ENCODE measurements around the gene LTBP3. TPM values are rescaled to one million over a fixed set of nuclear protein-coding genes. Genes with fewer than 3 reads are reported as not detected.
A peak's percentile ranks its signal among the peaks of the same experiment; 100 is the strongest.

The LTBP3 gene
- total and polyA plus RNA-seq, 9 of the 15 experiments (the other 6 are each of a cell fraction or from before 2014, with no cell fraction given), result 0.06 to 20.5 (median 4.8) TPM

DNA sequence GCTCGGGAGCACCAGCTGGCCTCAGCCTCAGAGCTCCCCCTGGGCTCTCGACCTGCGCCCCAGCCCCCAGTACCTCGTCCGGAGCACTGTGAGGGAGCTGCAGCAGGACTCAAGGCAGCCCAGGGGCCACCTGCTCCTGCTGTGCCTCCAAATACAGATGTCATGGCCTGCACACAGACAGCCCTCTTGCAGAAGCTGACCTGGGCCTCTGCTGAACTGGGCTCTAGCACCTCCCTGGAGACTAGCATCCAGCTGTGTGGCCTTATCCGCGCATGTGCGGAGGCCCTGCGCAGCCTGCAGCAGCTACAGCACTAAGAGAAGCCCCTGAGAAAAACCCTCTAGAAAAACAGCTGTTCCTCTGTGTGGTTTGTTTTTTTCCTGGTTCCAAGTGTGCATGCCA, 13.3 kb upstream of the LTBP3 start (continued):
- TF ChIP-seq, protein P1, sequence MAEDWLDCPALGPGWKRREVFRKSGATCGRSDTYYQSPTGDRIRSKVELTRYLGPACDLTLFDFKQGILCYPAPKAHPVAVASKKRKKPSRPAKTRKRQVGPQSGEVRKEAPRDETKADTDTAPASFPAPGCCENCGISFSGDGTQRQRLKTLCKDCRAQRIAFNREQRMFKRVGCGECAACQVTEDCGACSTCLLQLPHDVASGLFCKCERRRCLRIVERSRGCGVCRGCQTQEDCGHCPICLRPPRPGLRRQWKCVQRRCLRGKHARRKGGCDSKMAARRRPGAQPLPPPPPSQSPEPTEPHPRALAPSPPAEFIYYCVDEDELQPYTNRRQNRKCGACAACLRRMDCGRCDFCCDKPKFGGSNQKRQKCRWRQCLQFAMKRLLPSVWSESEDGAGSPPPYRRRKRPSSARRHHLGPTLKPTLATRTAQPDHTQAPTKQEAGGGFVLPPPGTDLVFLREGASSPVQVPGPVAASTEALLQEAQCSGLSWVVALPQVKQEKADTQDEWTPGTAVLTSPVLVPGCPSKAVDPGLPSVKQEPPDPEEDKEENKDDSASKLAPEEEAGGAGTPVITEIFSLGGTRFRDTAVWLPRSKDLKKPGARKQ (CRISPR knock-in tag; IDR thresholded peaks at IDR 0.05), result no peak
- TF ChIP-seq PHB (CRISPR knock-in tag; IDR thresholded peaks at IDR 0.05) (no peak), SMAD3 (CRISPR knock-in tag; conservative IDR thresholded peaks at IDR 0.05) (no peak), ZFX (CRISPR knock-in tag; IDR thresholded peaks at IDR 0.05) (peak; percentile 16; the same call in 1 of the 2 replicates), MBD2 (IDR thresholded peaks at IDR 0.05; ENCODE audit: borderline replicate concordance, low read depth) (no peak), GATA2 (CRISPR knock-in tag; IDR thresholded peaks at IDR 0.05) (no peak), LARP7 (IDR thresholded peaks at IDR 0.05) (no peak), HNRNPL (IDR thresholded peaks at IDR 0.05; ENCODE audit: low read depth, low read length) (no peak), KDM2B (CRISPR knock-in tag; IDR thresholded peaks at IDR 0.05) (no peak), ZNF444 (CRISPR knock-in tag; IDR thresholded peaks at IDR 0.05) (no peak), CC2D1A (IDR thresholded peaks at IDR 0.05) (no peak), NCOA2 (IDR thresholded peaks at IDR 0.05; ENCODE audit: partially characterized antibody in 2 of 2) (no peak), IRF2 (CRISPR knock-in tag; IDR thresholded peaks at IDR 0.05) (no peak), ZNF124 (CRISPR knock-in tag; IDR thresholded peaks at IDR 0.05) (no peak), OTX1 (CRISPR knock-in tag; IDR thresholded peaks at IDR 0.05) (no peak), NBN (IDR thresholded peaks at IDR 0.05; ENCODE audit: low read depth) (no peak), BRD9 (IDR thresholded peaks at IDR 0.05; ENCODE audit: low read depth, partially characterized antibody) (no peak), NCOA6 (IDR thresholded peaks at IDR 0.05) (no peak), SMARCE1 (IDR thresholded peaks at IDR 0.05) (no peak), ZFPM2 (CRISPR knock-in tag; IDR thresholded peaks at IDR 0.05) (no peak), NFE2 (IDR thresholded peaks at IDR 0.05; ENCODE audit: low read depth) (no peak), ZNF263 (CRISPR knock-in tag; IDR thresholded peaks at IDR 0.05; ENCODE audit: borderline replicate concordance) (no peak), MCM2 (IDR thresholded peaks at IDR 0.05; ENCODE audit: low read depth) (no peak), ZNF830 (CRISPR knock-in tag; IDR thresholded peaks at IDR 0.05) (no peak), DACH1 (IDR thresholded peaks at IDR 0.05; ENCODE audit: partially characterized antibody) (peak; percentile 18), ZNF764 (CRISPR knock-in tag; IDR thresholded peaks at IDR 0.05; ENCODE audit: low read depth) (no peak), ZSCAN32 (CRISPR knock-in tag; IDR thresholded peaks at IDR 0.05) (no peak)
- TF ChIP-seq, protein P2, sequence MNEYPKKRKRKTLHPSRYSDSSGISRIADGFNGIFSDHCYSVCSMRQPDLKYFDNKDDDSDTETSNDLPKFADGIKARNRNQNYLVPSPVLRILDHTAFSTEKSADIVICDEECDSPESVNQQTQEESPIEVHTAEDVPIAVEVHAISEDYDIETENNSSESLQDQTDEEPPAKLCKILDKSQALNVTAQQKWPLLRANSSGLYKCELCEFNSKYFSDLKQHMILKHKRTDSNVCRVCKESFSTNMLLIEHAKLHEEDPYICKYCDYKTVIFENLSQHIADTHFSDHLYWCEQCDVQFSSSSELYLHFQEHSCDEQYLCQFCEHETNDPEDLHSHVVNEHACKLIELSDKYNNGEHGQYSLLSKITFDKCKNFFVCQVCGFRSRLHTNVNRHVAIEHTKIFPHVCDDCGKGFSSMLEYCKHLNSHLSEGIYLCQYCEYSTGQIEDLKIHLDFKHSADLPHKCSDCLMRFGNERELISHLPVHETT (CRISPR knock-in tag; conservative IDR thresholded peaks at IDR 0.05 in 1 of 2, IDR thresholded peaks at IDR 0.05 in 1 of 2), result 0 out of 4 replicates have a peak, but pooled peaks of 1 of the 2 experiments have one; percentile 20
- TF ChIP-seq, protein P3, sequence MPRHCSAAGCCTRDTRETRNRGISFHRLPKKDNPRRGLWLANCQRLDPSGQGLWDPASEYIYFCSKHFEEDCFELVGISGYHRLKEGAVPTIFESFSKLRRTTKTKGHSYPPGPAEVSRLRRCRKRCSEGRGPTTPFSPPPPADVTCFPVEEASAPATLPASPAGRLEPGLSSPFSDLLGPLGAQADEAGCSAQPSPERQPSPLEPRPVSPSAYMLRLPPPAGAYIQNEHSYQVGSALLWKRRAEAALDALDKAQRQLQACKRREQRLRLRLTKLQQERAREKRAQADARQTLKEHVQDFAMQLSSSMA (CRISPR knock-in tag; IDR thresholded peaks at IDR 0.05), result no peak
- TF ChIP-seq, protein P4, sequence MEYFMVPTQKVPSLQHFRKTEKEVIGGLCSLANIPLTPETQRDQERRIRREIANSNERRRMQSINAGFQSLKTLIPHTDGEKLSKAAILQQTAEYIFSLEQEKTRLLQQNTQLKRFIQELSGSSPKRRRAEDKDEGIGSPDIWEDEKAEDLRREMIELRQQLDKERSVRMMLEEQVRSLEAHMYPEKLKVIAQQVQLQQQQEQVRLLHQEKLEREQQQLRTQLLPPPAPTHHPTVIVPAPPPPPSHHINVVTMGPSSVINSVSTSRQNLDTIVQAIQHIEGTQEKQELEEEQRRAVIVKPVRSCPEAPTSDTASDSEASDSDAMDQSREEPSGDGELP (CRISPR knock-in tag; IDR thresholded peaks at IDR 0.05; ENCODE audit: borderline replicate concordance), result peak; percentile 40; the same call in 1 of the 2 replicates
